Measurements from ENCODE around the gene KRTAP1-1. TPM values are rescaled to one million over a fixed set of nuclear protein-coding genes. Genes with fewer than 3 reads are reported as not detected.
"Not testable (repeated sequence)": the region's sequence is repeated elsewhere in the genome, so short reads cannot be mapped to it uniquely, and the experiment has no call there.

The KRTAP1-1 gene
- polyA plus RNA-seq, 1 donor from 2014 or later = not detected

GRCh38 chr17:41001795-41002194 is 39.5 kb downstream of the KRTAP1-1 start:
- H3K79me2 ChIP-seq (replicated peaks; ENCODE audit: insufficient read depth, low read length) = no peaks in the 10 kb centered on the region
- H3F3A ChIP-seq (ENCODE audit: insufficient read depth, low read length, poor library complexity, severe bottlenecking) = no peaks in the 10 kb centered on the region
- H2AFZ ChIP-seq (ENCODE audit: low read depth, low read length) = no peak overlapping the region
- H3K9ac ChIP-seq (ENCODE audit: low read length) = no peak overlapping the region
- no peak overlapping the region for H3K4me3 ChIP-seq (ENCODE audit: low read length)
- no peak for TF ChIP-seq CTCF (IDR thresholded peaks at IDR 0.05; ENCODE audit: poor library complexity, severe bottlenecking)
- TF ChIP-seq MXI1 (conservative IDR thresholded peaks at IDR 0.05; ENCODE audit: poor library complexity, severe bottlenecking) = no peak
- H3K36me3 ChIP-seq (ENCODE audit: insufficient read depth, low read length) = no peaks in the 10 kb centered on the region
- H3K9me2 ChIP-seq (ENCODE audit: insufficient read depth, low read length) = no peaks in the 10 kb centered on the region
- no peak overlapping the region for H3K4me2 ChIP-seq (ENCODE audit: low read length)
- H4K20me1 ChIP-seq (ENCODE audit: insufficient read depth) = no peaks in the 10 kb centered on the region
- H3K27me3 ChIP-seq (ENCODE audit: insufficient read depth, low read depth, low read length) = no peaks in the 10 kb centered on the region
- no peak overlapping the region for H3K27ac ChIP-seq (ENCODE audit: low read length)
- no peaks in the 10 kb centered on the region for H3K9me3 ChIP-seq (ENCODE audit: low read length)

- H3K4me2 ChIP-seq (ENCODE audit: low read length); H3K9me3 ChIP-seq (ENCODE audit: low read length); H3K4me3 ChIP-seq (ENCODE audit: low read length); H3K27me3 ChIP-seq (ENCODE audit: insufficient read depth, low read depth, low read length); H4K20me1 ChIP-seq (ENCODE audit: insufficient read depth); H3K79me2 ChIP-seq (replicated peaks; ENCODE audit: insufficient read depth, low read length); H3K9me2 ChIP-seq (ENCODE audit: insufficient read depth, low read length); H3K27ac ChIP-seq (ENCODE audit: low read length); H3K36me3 ChIP-seq (ENCODE audit: insufficient read depth, low read length); H3K9ac ChIP-seq (ENCODE audit: low read length); H3F3A ChIP-seq (ENCODE audit: insufficient read depth, low read length, poor library complexity, severe bottlenecking); H2AFZ ChIP-seq (ENCODE audit: low read depth, low read length): not testable (repeated sequence)
Measured at GRCh38 chr17:40999563-40999962, 41.7 kb downstream of the KRTAP1-1 start, which contains the start of gene KRTAP3-2. TSS of gene KRTAP3-2 (minus strand) at chr17:40999906. CDS start at chr17:40999853, 53 bp downstream.

- H3K4me3 ChIP-seq (ENCODE audit: low read length) = no peak overlapping the region
- H2AFZ ChIP-seq (ENCODE audit: low read depth, low read length) = no peak overlapping the region
- no peak for TF ChIP-seq POLR2AphosphoS5 (IDR thresholded peaks at IDR 0.05)
- TF ChIP-seq SMC3 (conservative IDR thresholded peaks at IDR 0.05; ENCODE audit: poor library complexity) = no peak
- no peak for TF ChIP-seq EZH2 (IDR thresholded peaks at IDR 0.05; ENCODE audit: borderline replicate concordance, insufficient read depth, low read length, poor library complexity, severe bottlenecking)
- TF ChIP-seq EP300 (conservative IDR thresholded peaks at IDR 0.05; ENCODE audit: poor library complexity, severe bottlenecking) = no peak
- TF ChIP-seq TAF1 (IDR thresholded peaks at IDR 0.05; ENCODE audit: low read depth) = no peak
- TF ChIP-seq REST (IDR thresholded peaks at IDR 0.05; ENCODE audit: borderline replicate concordance) = no peak
- TF ChIP-seq MXI1 (conservative IDR thresholded peaks at IDR 0.05; ENCODE audit: poor library complexity, severe bottlenecking) = no peak
- TF ChIP-seq CTCF (IDR thresholded peaks at IDR 0.05; ENCODE audit: poor library complexity, severe bottlenecking) = no peak
- no peak for TF ChIP-seq RAD21 (conservative IDR thresholded peaks at IDR 0.05)
- H3F3A ChIP-seq (ENCODE audit: insufficient read depth, low read length, poor library complexity, severe bottlenecking) = no peaks in the 10 kb centered on the region
- H4K20me1 ChIP-seq (ENCODE audit: insufficient read depth) = no peaks in the 10 kb centered on the region
- H3K36me3 ChIP-seq (ENCODE audit: insufficient read depth, low read length) = no peaks in the 10 kb centered on the region
- H3K9me3 ChIP-seq (ENCODE audit: low read length) = no peaks in the 10 kb centered on the region
- H3K9me2 ChIP-seq (ENCODE audit: insufficient read depth, low read length) = no peaks in the 10 kb centered on the region
- no peak overlapping the region for H3K4me2 ChIP-seq (ENCODE audit: low read length)
- H3K27me3 ChIP-seq (ENCODE audit: insufficient read depth, low read depth, low read length) = no peaks in the 10 kb centered on the region
- H3K9ac ChIP-seq (ENCODE audit: low read length) = no peak overlapping the region
- H3K79me2 ChIP-seq (replicated peaks; ENCODE audit: insufficient read depth, low read length) = no peaks in the 10 kb centered on the region
- no peak overlapping the region for H3K27ac ChIP-seq (ENCODE audit: low read length)
Measured at GRCh38 chr17:40997361-40997760, 43.9 kb downstream of the KRTAP1-1 start.
